HG02981 (cell line): Measurements from ENCODE around the gene EFS.
"Not testable (repeated sequence)": the region's sequence is repeated elsewhere in the genome, so short reads cannot be mapped to it uniquely, and the experiment has no call there.

ENCODE experiments used
- ATAC-seq: cut with Tn5 transposase; IDR thresholded peaks from one replicate; pipeline ENCODE4 v1.9.1; 2021; ENCODE audit warnings: mild to moderate bottlenecking, moderate library complexity; ENCODE audit not compliant: unreplicated experiment

EFS gene

DNA sequence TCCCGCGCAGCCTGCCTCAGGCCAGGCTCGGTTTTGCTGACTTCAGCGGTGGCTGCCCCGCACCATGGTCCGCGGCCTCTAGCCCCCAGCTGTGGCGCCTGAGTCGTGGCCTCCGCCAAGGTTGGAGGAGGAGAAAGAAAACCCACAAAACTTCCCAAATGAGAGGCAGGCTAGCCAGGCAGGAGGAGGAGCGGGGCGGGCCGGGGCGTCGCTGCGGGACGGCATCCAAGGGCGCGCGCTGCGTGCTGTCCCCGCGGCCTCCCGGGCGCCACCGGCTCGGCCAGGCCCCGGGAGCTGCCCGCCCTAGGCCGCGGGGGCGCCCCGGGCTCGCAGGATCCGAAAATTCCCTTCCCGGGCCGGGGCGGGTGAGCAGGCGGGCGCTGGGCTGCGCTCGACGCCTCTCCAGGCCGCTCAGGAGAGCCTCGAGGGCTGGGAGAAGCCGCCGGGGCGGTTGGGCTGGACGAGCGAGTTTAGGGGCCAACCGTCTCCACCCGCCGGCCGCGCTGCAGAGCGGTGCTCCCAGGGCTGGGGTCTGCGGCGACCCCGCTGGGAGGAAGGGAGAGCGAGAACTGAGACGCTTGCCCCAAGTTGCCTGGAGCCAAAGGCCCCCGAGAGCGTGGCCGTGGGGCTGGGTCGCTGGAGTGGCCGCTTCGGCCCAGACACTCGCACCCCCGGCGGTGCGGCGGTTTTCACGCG, at the start of gene EFS:
Gene EFS, minus strand, starts transcription at position 137 of the 696 bp plus-strand sequence. CDS start 147 bp downstream, outside the sequence.
- ATAC-seq, result no peak

GRCh38 chr14:23414254-23414653, 49.3 kb upstream of the EFS start:
- no peak for ATAC-seq

DNA sequence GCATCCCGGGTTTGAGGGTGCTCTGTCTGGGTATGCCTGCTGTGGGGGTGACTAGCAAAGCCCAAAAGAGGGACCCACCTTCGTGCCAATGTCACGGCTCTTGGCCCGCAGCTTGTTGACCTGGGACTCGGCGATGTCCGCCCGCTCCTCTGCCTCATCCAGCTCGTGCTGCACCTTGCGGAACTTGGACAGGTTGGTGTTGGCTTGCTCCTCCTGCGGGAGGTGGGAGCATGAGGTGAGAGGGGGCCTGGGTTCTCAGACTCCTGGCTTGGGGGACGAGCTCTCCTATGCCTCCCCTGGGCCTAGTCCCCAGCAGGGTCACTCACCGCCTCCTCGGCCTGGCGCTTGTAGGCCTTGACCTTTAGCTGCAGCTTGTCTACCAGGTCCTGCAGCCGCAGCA, 48.7 kb upstream of the EFS start:
- ATAC-seq, result no peak

- no peak for ATAC-seq
Measured at GRCh38 chr14:23411563-23412525, 46.9 kb upstream of the EFS start.

GRCh38 chr14:23409966-23410635, 45.1 kb upstream of the EFS start:
- ATAC-seq, result no peak

DNA sequence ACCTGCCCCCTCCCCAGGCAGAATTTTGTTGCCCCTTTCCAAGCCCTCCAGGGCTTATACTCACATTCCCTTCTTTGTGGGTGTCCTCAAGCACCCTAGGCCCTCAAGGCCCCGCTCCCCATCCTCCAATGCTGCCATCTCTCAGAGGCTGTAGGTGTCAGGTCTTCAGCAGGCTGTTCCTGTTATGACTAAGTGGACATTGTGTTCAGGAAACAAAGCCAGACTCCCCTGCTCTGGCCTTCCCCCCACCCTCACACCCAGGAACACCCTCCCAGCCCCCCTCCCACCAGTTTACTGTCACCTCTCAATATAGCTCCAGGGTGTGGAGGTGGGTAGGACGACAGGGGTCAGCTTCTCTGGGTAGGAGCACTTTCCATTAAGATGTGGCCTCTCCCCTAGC, 44.5 kb upstream of the EFS start:
- ATAC-seq, result no peak

GRCh38 chr14:23408307-23408630, 43.3 kb upstream of the EFS start:
- ATAC-seq, result no peak

DNA sequence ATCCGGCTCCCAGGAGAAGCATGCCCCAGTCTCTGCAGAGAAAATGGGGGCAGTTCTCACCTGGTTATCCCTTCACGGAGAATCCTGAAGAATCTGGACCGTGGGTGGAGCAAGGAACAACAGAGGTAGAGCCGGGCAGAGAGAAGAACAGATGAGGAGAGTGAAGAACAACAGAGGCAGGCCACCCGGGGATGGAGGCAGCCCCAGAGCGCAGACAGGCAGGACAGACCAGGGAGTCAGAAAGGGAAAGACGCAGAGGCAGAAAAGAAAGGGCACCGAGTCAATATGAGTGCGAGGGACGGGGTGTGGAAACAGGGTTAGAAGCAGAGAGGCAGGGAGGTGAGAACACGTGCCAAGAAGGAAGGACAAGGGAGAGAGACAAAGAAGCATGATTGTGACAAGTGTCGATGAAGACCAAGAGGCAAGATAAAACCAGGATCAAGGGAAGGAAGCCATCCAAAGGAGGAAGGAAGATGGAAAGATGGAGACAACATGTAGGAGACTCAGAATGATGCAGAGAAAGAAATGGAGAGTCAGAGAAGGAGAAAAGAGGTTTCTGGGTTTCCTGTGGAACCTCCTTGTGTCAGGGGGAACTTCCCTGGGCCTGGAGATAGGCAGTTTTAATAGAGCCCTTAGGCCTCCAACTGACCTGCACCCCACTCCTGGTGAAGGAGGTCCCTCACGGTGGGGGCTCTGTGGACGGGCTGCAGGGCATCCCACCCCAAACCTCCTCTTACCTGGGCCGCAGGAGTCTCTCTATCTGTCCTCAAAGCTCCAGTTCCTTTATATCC, 42.7 kb upstream of the EFS start, which contains the start of gene MYH6:
Gene MYH6, minus strand, starts transcription at position 758 of the 791 bp plus-strand sequence. CDS start 1,050 bp downstream, outside the sequence.
- no peak for ATAC-seq

GRCh38 chr14:23406725-23407355, 41.9 kb upstream of the EFS start:
- ATAC-seq, result no peak

DNA sequence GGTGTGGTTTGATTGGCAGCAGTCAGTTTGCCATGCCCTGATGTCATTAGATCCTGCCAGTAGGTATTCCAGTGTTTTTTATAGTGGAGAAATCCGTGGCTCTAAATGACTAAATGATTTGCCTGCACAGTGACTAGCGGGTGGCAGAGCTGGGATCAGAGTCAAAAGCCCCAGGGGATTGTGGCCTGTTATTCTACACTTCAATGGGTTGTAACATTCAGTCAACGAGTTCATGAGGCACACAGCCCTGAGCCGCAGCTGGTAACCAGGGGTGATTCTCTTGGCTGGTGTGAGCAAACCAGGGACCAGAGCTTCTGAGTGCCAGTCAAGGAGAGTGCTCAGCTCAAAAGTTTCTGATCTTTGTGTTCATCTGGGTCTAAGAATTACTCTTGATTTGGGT, 41.3 kb upstream of the EFS start:
- no peak for ATAC-seq

DNA sequence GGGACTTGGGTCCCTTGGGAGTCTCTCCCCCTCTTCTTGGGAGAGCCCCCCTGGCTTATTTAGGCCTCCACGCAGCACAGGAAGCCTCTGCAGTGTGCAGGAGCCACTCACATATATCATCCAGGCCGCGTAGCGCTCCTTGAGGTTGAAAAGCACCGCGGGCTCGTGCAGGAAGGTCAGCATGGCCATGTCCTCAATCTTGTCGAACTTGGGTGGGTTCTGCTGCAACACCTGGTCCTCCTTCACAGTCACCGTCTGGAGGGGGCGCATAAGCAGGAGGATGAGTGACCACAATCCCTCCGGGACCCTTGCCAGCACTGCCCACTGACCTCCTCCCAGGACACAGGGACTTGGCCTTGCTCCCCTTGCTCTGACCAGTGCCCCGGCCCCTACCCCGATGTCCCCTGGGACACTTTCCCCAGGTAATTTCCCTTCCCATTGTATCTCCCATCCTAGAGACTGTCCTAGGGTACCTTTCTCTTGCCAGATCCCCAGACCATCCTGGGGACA, 40.6 kb upstream of the EFS start:
- no peak for ATAC-seq

DNA sequence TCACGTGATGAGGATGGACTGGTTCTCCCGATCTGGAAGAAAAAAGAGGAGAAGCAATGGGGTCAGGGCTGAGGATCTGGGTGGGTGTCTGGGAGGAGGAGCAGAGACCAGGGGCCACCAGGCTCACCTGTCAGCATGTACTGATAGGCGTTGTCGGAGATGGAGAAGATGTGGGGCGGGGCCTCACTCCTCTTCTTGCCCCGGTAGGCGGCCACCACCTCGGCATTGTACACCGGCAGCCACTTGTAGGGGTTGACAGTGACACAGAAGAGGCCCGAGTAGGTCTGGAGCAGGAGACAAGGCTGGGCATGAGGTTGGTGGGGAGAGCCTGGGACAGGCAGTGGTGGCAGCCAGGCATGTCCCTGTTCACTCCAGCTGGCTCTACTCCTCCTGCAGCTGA, 40.1 kb upstream of the EFS start:
- ATAC-seq, result no peak

DNA sequence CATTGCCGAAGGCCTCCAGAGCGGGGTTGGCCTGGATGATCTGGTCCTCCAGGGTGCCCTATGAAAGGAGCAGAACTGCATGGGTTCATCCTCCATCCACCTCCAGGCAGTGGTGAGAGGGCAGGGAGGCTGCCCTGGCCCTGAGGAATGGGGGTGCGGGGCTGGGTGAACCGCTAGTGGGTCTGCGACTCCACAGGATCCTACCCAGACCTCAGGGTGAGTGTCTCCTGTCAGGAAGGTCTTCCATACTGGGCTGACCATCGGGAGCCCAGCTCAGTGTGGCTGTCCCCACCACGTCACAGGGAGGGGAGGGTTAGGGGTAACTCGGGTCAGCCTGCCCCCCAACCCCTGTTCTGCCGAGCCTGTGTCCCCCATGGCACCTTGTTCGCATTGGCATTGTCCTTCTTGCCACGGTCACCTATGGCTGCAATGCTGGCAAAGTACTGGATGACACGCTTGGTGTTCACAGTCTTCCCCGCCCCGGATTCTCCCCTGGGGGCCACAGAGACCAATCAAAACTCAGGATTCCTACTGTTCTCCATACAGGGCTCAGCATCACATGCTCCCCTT, 39.4 kb upstream of the EFS start:
- ATAC-seq, result no peak

- no peak for ATAC-seq
Measured at GRCh38 chr14:23403908-23404307, 38.9 kb upstream of the EFS start.

GRCh38 chr14:23403139-23403438, 38.1 kb upstream of the EFS start:
- no peak for ATAC-seq

GRCh38 chr14:23402296-23403138, 37.5 kb upstream of the EFS start:
- ATAC-seq, result no peak

- ATAC-seq, result no peak
Measured at GRCh38 chr14:23401291-23401690, 36.3 kb upstream of the EFS start.

DNA sequence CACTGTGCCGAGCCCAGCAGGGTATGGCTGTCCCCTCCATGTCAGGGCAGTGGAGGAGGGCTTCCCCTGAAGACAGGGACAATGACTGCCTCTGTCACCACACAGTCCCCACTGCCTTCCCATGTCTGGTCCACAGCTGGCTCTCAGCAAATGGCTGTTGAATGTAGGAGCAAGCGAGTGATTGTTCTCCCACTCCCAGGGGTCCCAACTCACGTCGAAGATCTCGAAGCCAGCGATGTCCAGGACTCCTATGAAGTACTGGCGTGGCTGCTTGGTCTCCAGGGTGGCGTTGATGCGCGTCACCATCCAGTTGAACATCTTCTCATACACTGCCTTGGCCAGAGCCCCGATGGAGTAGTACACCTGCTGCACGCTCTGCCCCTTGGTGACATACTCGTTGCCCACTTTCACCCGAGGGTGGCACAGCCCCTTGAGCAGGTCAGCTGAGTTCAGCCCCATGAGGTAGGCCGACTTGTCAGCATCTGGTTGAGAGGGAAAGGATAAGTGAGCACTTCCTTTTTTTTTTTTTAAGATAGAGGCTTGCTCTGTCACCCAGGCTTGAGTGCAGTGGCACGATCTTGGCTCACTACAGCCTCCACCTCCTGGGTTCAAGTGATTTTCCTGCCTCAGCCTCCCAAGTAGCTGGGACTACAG, 35.7 kb upstream of the EFS start:
- not testable (repeated sequence) for ATAC-seq
